Cortex of kidney (tissue), 1 donor: Measurements from ENCODE around the gene RXRG.
"Not testable (repeated sequence)": the region's sequence is repeated elsewhere in the genome, so short reads cannot be mapped to it uniquely, and the experiment has no call there.

Experiments
- DNase-seq: peaks from one replicate; lab custom pipeline; 2025; lab: John Stamatoyannopoulos, UW

RXRG gene

GRCh38 chr1:165444897-165445370 lies at the start of gene RXRG:
TSS of gene RXRG (minus strand) at chr1:165445126. CDS start at chr1:165444893, 233 bp downstream.
- no peak for DNase-seq

GRCh38 chr1:165492845-165493373 lies 48.0 kb upstream of the RXRG start:
- no peak for DNase-seq

GRCh38 chr1:165490175-165490574 lies 45.2 kb upstream of the RXRG start:
- no peak for DNase-seq

GRCh38 chr1:165487921-165488320 lies 43.0 kb upstream of the RXRG start:
- DNase-seq = no peak

- DNase-seq = no peak
These were observed 41.7 kb upstream of the RXRG start for GRCh38 chr1:165486663-165487062.

GRCh38 chr1:165485716-165486115 lies 40.8 kb upstream of the RXRG start:
- no peak for DNase-seq

- DNase-seq = no peak
These were observed 39.6 kb upstream of the RXRG start for GRCh38 chr1:165484532-165484931.

GRCh38 chr1:165483412-165483811 lies 38.5 kb upstream of the RXRG start:
- no peak for DNase-seq

- DNase-seq = no peak
These were observed 37.0 kb upstream of the RXRG start for GRCh38 chr1:165481820-165482532.

- no peak for DNase-seq
These were observed 31.9 kb upstream of the RXRG start for GRCh38 chr1:165476776-165477175.

GRCh38 chr1:165474196-165474595 lies 29.3 kb upstream of the RXRG start:
- DNase-seq = no peak

GRCh38 chr1:165473081-165473480 lies 28.2 kb upstream of the RXRG start:
- no peak for DNase-seq

GRCh38 chr1:165468726-165469249 lies 23.9 kb upstream of the RXRG start:
- no peak for DNase-seq

GRCh38 chr1:165468253-165468652 lies 23.3 kb upstream of the RXRG start:
- DNase-seq = no peak

- no peak for DNase-seq
These were observed 22.8 kb upstream of the RXRG start for GRCh38 chr1:165467706-165468105.

GRCh38 chr1:165463978-165464377 lies 19.1 kb upstream of the RXRG start:
- no peak for DNase-seq

- not testable (repeated sequence) for DNase-seq
These were observed 14.8 kb upstream of the RXRG start for GRCh38 chr1:165459683-165460082.

- DNase-seq = no peak
These were observed 11.9 kb upstream of the RXRG start for GRCh38 chr1:165456861-165457260.

- DNase-seq = no peak
These were observed 11.2 kb upstream of the RXRG start for GRCh38 chr1:165456114-165456513.

GRCh38 chr1:165455111-165455510 lies 10.2 kb upstream of the RXRG start:
- DNase-seq = no peak

- DNase-seq = no peak
These were observed 9.2 kb upstream of the RXRG start for GRCh38 chr1:165454091-165454610.

GRCh38 chr1:165452336-165453130 lies 7.6 kb upstream of the RXRG start:
- no peak for DNase-seq

GRCh38 chr1:165451691-165452090 lies 6.8 kb upstream of the RXRG start:
- DNase-seq = no peak
